Liver (tissue), 3 donors: ENCODE results near the gene LGALS14.

Source experiments
- CTCF ChIP-seq: fragments of 150-350 bp; IDR thresholded peaks from 2 replicates; pipeline ENCODE4 v1.5.1; 2017; ENCODE audit warnings: improper control_type of control experiment, low read depth, low read length; ENCODE audit not compliant: missing input control
- MAX ChIP-seq: IDR thresholded peaks from 2 replicates; pipeline ENCODE4 v1.6.1; 2016; ENCODE audit warnings: antibody characterized with exemption
- RAD21 ChIP-seq, 2 donors: IDR thresholded peaks; 2 replicates each; pipeline ENCODE4 v1.6.1; 2016; ENCODE audit warnings: antibody characterized with exemption in 2 of 2, mild to moderate bottlenecking in 2 of 2
- RXRA ChIP-seq, 2 donors: IDR thresholded peaks; 2 replicates each; pipeline ENCODE4 v1.6.1; 2017 to 2018; ENCODE audit warnings: antibody characterized with exemption in 2 of 2, mild to moderate bottlenecking in 1 of 2
- TAF1 ChIP-seq: conservative IDR thresholded peaks from 2 replicates; pipeline ENCODE4 v1.6.1; 2016; ENCODE audit warnings: antibody characterized with exemption, mild to moderate bottlenecking
- donor health status: healthy.
- donor health status: healthy.

- TF ChIP-seq CTCF (no peak), MAX (no peak), RAD21 (IDR thresholded peaks at IDR 0.05) (no peak), TAF1 (no peak), RXRA (IDR thresholded peaks at IDR 0.05) (no peak)
These were observed 28.3 kb upstream of the LGALS14 start for GRCh38 chr19:39676004-39676403.
